HG03469 (cell line): Measurements from ENCODE around the gene KRT36.

Source experiments
- ATAC-seq: cut with Tn5 transposase; IDR thresholded peaks from one replicate; pipeline ENCODE4 v1.9.1; 2021; ENCODE audit warnings: mild to moderate bottlenecking, moderate library complexity, moderate number of reproducible peaks; ENCODE audit not compliant: unreplicated experiment

The KRT36 gene

DNA sequence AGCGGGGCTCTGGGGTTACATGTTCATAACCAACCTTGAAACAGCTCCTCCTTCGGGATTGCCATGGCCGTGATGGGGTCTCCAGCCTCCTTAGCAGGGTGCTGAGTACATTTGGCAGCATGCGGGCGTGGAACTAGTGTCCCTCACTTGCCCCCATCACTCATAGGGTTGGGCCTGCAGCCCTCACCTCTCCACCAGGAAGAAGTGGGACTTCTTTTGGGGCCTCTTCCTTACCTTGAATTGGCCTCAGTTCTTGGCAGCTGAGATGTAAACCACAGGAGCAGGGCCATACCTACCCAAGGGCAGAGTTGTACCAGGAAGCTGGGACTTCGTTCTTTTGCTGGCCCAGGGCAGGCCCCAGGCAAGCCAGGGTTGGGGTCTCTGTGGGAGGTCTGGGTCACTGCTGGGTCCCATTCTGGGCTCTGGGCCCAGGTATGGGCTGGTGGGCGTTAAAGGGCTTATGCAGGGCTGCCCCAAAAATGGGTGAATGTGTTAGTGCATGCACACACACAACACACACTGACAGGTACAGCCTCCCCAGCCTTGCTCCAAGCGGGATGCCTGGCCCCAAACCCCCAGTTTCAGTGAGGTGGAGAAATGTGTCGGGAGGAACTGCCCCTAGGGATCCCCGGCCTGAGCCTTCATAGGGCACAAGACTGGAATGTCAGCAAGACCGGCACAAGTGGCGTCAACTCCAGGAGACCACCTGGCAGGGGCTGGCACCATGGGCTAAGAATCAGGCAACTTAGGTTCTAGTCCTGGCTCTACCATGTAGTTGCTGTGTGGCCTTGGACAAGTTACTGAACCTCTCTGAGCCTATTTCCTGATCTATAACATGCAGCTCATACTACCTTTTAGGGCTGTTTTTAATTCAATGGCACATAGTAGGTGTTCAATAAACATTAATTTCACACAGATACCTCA, 32.9 kb upstream of the KRT36 start:
- ATAC-seq, result no peak

GRCh38 chr17:41521574-41522261, 32.0 kb upstream of the KRT36 start:
- no peak for ATAC-seq

GRCh38 chr17:41520821-41521521, 31.3 kb upstream of the KRT36 start:
- ATAC-seq, result no peak

DNA sequence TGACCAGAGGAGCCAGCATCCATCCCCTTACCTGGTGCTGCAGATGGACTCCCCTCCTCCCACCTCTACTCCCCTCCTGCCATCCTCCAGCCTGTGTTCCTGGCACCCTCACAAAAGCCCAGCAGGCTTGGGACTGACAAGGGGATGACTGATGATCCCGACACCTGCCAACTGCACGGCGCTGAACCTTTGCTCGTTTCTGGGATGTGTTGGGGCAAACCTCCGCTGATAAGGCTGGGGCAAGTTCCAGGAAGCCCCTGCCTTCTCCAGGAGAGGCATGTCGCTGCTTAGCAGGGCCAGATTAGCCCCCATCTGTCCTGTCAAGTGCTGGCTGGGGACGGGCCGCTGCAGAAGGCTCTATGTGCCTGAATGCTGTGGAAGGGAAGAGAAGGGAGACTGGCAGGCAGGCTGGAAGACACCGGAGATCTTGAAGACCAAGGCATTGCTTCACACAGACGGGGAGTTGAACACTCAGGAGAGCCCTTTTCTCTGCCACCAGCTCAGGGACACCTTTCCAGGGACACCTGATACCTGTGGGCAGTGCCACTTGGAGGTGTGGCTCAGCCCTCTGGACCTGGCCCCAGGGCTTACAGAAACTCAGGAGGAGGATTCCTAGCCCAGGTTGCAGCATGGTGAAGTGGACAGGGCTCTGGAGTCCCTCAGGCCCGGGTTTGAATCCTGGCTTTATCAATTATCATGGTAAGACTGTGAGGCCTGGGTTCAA, 30.0 kb upstream of the KRT36 start:
- ATAC-seq, result no peak

GRCh38 chr17:41518789-41519449, 29.2 kb upstream of the KRT36 start, which contains the start of gene KRT15:
KRT15 (minus strand) TSS chr17:41518890; CDS start chr17:41518827, 63 bp downstream.
- no peak for ATAC-seq

GRCh38 chr17:41518031-41518430, 28.3 kb upstream of the KRT36 start:
- ATAC-seq, result no peak

DNA sequence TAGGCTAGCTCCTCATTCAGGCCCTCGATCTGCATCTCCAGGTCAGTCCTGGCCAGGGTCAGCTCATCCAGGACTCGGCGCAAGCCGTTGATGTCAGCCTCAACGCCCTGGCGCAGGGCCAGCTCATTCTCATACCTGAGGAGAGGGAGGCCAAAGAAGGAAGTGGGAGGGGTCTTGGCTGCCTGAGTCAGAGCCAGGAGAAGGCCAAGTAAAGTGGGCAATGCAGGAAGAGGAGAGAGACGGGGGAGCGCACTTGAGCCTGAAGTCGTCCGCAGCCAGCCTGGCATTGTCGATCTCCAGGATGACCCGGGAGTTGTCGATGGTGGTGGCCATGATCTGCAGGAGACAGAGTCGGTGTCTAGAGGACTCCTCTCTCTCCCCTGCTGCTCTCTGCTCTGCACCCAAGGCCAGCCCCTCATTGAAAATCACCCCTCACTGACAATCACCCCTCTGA, 27.1 kb upstream of the KRT36 start:
- no peak for ATAC-seq

DNA sequence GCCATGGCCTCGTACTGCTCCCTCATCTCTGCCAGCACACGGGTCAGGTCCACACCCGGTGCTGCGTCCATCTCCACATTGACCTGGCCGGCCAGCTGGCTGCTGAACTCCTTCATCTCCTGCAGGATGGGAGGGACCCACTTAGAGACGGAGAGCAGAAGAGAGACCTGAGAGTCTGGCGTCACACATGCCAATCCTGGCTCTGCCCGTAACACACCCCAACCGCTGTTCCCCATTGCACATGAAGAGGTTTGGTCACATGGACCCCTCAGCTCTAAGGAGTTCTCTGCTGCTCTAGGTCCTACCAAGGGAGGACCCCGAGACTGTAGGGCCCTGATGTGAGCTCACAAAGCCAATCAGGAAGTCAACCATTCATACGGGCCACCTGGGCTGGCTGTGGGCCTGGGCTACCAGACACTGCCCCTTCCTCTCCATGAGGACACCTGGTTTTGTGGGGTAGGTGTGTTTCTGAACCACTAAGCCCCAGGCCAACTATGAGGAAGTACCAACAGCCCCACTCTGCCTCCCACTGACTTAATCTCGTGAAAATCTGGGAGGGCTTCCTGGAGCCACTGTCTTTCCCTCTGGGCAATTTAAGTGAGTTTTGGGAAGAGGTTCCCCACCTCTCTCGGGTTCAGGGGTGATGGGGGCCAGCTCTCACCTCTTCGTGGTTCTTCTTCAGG, 26.6 kb upstream of the KRT36 start:
- no peak for ATAC-seq

- ATAC-seq, result no peak
Observed at GRCh38 chr17:41513168-41513547, 23.4 kb upstream of the KRT36 start.

GRCh38 chr17:41512546-41513167, 22.9 kb upstream of the KRT36 start:
- ATAC-seq, result no peak

DNA sequence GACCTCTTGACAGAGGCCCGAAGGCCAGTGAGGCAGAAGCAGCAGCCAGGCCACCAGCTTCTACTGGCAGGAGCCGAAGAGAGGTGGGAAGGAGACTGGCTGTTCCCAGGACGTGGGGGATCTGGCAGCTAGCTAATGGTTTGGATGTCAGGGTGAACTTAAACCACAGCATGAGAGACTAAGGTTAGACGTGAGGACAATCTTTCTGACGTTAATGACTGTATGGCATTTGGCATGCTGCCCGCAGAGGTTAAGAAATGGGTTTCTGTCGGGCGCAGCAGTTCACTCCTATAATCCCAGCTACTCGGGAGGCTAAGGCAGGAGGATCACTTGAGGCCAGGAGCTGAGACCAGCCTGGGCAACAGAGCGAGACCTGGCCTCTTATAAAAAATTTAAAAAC, 22.0 kb upstream of the KRT36 start:
- ATAC-seq, result no peak

GRCh38 chr17:41511116-41511515, 21.4 kb upstream of the KRT36 start:
- no peak for ATAC-seq

GRCh38 chr17:41510251-41511065, 20.7 kb upstream of the KRT36 start:
- no peak for ATAC-seq

DNA sequence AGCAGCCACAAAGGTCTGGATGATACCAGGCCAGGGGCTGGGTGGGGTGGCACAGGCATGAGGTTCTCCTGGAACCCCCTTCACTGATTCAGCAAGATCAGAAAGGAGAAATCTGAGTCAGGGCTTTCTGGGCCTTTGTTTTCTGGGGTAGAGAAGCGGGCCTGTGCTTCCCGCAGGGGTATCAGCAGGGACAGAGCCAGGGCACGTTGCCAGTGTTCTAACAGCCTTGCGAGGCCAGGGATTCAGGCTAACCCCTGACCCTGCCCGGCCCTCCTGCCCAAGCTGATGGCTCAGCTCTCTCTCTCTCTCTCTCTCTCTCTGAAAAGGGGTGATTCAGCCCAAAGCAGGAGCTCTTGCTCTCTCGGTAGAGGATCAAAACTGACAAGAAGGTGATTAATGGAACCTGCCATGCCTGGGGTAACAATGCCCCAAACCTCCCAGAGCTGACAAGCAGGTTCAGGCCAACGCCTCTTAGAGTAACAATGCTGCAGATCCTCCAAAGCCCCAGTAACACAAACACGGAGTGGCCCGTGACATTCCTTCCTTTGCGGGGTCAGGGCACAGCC, 17.7 kb upstream of the KRT36 start:
- ATAC-seq, result no peak

- ATAC-seq, result no peak
Observed at GRCh38 chr17:41505809-41506767, 16.4 kb upstream of the KRT36 start.

DNA sequence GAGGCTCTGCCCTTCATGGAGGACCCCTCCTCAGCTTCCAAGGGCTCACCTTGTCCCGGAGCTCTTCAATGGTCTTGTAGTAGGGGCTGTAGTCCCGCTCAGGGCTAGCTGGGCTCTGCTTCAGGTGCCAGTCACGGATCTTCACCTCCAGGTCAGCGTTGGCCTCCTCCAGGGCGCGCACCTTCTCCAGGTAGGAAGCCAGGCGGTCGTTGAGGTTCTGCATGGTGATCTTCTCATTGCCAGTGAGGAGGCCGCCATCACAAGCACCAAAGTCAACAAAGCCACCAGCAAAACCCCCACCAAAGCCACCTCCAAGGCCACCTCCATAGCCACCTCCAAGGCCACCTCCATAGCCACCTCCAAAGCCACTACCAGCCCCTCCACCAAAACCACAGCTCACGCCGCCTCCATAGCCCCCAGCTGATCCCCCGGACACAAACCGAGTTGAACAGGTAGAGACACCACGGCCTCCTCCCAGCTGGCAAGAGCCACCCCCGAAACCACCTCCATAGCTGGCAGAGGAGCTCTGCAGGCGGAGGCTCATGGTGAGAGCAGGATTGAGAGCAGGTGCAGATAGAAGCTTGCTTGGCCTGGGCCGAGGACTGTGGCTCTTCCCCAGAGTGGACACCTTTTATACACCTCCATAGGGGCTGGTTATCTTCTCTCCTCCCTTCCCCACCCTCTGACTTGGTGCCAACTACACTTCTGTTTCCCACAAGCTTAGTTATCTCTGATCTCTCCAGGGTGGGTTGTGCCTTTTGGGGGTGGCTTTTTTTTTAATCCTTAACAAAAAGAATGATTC, 15.5 kb upstream of the KRT36 start, which contains the start of gene KRT13:
Gene KRT13 (minus strand): TSS at position 606 of the 802 bp plus-strand sequence. CDS start 62 bp downstream, at position 544.
- ATAC-seq, result no peak
